Measurements from ENCODE around the gene UROC1.

The UROC1 gene

GRCh38 chr3:126517291-126517951, at the start of gene UROC1:
Gene UROC1 (minus strand): TSS chr3:126517773. CDS start chr3:126517719, 54 bp downstream.
- no peak for DNase-seq (ENCODE audit: low read depth in 3 of 3)

- no peak for DNase-seq (ENCODE audit: low read depth in 3 of 3)
These were observed 45.2 kb upstream of the UROC1 start for GRCh38 chr3:126562737-126563276.

- no peak for DNase-seq (ENCODE audit: low read depth in 3 of 3)
These were observed 40.9 kb upstream of the UROC1 start, which contains the start of gene C3orf22 for GRCh38 chr3:126558336-126559071. Gene C3orf22 (minus strand): TSS chr3:126558932. CDS start chr3:126553390, 5,542 bp downstream.

- DNase-seq (ENCODE audit: low read depth in 3 of 3) = no peak
These were observed 40.2 kb upstream of the UROC1 start for GRCh38 chr3:126557761-126558160.

GRCh38 chr3:126557415-126557745, 39.8 kb upstream of the UROC1 start:
- DNase-seq (ENCODE audit: low read depth in 3 of 3) = no peak

- DNase-seq (ENCODE audit: low read depth in 3 of 3) = no peak
These were observed 39.3 kb upstream of the UROC1 start for GRCh38 chr3:126556637-126557414.

- DNase-seq (ENCODE audit: low read depth in 3 of 3) = no peak
These were observed 38.4 kb upstream of the UROC1 start for GRCh38 chr3:126555795-126556636.

- DNase-seq (ENCODE audit: low read depth in 3 of 3) = no peak
These were observed 37.3 kb upstream of the UROC1 start for GRCh38 chr3:126554560-126555525.

GRCh38 chr3:126553284-126554084, 35.9 kb upstream of the UROC1 start:
- DNase-seq (ENCODE audit: low read depth in 3 of 3) = no peak

- DNase-seq (ENCODE audit: low read depth in 3 of 3) = no peak
These were observed 35.2 kb upstream of the UROC1 start for GRCh38 chr3:126552688-126553283.

GRCh38 chr3:126551839-126552687, 34.5 kb upstream of the UROC1 start:
- no peak for DNase-seq (ENCODE audit: low read depth in 3 of 3)

GRCh38 chr3:126551121-126551838, 33.7 kb upstream of the UROC1 start:
- no peak for DNase-seq (ENCODE audit: low read depth in 3 of 3)

GRCh38 chr3:126550488-126551051, 33.0 kb upstream of the UROC1 start:
- no peak for DNase-seq (ENCODE audit: low read depth in 3 of 3)

- DNase-seq (ENCODE audit: low read depth in 3 of 3) = no peak
These were observed 32.4 kb upstream of the UROC1 start for GRCh38 chr3:126549861-126550487.

- DNase-seq (ENCODE audit: low read depth in 3 of 3) = no peak
These were observed 31.2 kb upstream of the UROC1 start for GRCh38 chr3:126548556-126549466.
